HG03520 (cell line): ENCODE results near the gene MRPL38.

Experiments used
- ATAC-seq: cut with Tn5 transposase; IDR thresholded peaks from one replicate; pipeline ENCODE4 v1.9.1; 2021; ENCODE audit warnings: mild to moderate bottlenecking, moderate library complexity; ENCODE audit not compliant: unreplicated experiment

Gene MRPL38

DNA sequence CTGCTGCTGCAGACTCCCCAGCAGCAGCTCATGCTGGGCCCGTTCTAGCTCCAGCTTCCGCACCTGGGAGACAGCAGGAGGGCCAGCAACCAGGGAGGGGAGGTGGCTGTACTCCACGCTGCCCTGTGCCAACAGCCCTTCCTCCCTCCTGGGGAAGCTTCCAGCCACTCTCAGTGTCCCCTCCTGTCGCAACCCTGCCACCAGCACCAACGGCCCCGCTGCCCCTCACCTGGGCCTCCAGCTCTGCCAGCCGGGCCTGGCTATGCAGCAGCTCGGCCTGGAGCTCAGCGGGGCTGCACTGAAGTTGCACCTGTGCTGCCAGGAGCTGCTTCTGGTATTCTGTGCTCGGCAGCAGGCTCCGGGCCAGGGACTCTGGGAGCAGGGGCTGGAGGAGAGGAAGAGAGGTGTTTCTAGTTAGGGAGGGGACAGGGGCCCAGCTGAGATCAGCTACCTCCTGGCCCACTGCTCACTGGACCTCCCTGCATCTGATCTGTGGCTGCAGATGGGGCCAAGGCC is 15.4 kb upstream of the MRPL38 start:
- no peak for ATAC-seq

- ATAC-seq = no peak
These were observed 14.9 kb upstream of the MRPL38 start for GRCh38 chr17:75919611-75920010.

DNA sequence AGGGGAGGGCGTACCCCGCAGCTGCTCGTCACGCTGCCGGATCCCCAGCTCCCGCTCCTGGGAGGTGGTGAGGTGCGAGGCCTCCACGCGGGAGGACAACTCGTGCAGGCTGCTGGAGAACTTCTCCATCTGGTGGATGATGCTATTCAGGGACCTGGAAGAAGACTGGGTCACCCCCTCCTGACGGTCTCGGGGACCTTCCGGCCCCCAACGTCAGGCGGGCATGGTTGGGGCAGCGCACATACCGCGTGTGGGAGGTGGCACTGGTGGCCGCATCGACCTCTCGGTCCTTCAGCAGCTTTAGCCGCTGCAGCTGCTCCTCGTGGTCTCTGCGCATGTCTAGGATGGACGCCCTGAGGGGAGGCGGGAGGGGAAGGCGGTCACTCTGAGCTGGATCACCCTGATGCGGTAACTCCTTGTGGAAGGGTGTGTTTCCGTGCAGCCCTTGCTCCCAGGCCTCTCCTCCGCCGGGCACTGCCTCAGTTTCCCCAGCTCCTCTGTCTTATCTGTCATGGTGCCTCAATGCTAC is 13.3 kb upstream of the MRPL38 start:
- ATAC-seq = no peak

DNA sequence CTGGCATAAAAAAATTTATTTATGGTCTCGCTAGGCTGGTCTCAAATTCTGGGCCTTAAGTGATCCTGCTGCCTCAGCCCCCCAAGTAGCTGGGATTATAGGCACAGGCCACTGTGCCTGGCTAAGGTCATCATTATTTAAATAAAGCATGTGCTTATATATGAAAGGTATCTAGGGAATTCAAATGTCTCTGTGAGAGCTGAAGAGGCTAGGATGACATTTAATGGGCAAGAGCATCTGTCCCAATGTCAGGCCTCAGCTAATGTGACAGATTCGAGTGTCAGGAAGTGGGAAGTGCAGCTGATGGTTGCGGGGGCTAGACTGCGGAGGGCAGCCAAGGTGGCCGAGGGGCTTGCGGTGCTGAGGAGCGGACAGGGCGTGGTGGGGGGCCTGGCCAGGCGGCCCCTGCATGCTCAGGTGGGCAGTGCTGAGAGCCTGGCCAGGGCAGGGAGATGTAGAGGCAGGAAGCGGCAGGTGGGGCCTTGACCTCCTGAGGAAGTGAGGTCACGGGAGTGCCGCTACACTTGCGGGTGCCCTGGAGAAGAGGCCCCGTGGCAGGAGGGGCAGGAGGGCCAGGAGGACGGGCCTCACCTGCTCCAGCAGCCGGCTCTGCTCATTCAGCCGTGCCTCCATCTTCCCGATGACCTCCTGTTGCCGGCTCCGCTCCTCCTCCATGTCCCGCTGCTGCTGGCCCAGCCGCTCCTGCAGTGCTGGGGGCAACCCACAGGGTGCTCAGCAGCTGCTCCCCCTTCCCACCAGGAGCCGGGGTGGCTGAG is 12.6 kb upstream of the MRPL38 start:
- ATAC-seq = no peak

DNA sequence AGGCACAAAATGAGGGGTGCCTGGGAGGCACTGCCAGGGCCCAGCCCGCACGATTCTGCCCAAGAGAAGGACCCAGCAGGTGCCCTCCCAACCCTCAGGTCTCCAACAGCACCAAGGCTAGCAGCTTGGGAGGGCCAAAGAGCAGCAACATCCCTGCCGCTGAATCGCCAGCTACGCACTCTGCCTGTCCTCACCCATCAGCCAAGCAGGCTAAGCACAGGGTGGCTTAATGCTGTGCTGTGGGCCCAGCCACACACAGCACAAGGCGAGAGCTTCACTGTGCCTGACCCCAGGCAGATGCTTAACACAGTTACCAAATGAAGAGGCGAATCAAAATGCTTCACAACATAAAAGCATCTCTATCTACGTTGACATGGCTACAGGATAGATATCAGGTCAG is 10.6 kb upstream of the MRPL38 start:
- ATAC-seq = no peak

DNA sequence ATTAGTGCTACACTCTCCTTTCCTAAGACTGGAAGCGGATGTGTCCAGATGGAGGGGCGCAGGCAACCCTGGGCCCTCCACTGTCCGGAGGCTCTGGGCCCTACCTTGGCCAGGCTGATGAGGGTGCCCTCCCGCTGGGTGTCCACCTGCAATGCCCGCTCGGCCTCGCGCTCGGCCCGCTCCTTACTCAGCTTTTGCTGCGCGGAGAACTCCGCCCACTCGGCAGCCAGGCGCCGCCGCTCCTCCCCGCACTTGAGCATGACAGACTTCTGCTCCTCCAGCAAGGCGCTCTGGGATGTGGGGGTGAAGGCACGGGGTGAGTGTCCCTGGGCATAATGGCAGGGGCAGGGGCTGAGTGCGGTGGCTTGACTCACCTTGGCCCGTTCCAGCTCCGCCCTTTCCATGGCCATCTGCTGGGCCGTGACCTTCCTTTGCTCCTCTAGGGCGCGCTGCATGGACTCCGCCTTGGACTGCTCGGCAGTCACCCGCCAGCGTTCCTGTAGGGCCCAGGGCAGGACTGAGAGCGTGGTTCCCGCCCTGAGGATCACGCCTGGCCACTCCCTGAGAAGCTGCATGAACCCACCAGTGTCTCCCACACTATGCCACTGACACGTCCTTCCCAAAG is 10.1 kb upstream of the MRPL38 start:
- no peak for ATAC-seq

DNA sequence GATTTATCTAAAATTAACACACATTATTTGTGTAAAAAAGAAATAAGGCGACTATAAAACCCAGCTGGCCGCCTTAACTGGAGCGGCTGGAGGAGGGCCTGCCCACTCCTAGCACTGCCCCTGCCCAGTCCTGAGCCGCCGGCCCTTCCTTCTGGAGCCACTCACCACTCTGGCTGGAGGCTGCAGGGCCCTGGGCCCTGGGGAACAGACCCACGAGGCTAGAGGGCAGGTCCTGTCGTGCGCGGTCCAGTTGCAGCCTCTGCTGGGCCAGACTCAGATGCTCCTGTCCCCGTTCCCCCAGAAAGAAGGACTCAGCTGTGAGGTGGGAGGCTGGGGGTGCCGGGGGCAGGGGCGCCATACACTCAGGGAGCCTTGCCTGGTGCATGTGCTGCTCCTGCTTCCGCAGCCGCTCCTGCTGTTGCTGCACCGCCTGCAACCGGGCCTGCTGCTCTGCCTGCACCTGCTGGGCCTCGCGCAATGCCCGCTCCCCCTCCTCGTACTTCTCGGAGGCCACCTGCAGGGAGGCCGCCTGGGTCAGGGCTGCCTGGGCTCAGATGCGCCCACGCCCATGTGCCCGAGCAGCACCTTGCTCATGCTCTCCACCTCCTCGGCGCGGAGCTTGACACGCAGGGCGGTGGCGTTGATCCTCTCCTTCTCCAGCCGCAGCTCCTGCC is 9.0 kb upstream of the MRPL38 start:
- ATAC-seq = no peak

- ATAC-seq = no peak
These were observed 6.0 kb upstream of the MRPL38 start for GRCh38 chr17:75910699-75911098.

- no peak for ATAC-seq
These were observed 5.2 kb upstream of the MRPL38 start for GRCh38 chr17:75909812-75910274.

- no peak for ATAC-seq
These were observed 4.5 kb upstream of the MRPL38 start for GRCh38 chr17:75909051-75909811.

GRCh38 chr17:75908201-75908600 is 3.5 kb upstream of the MRPL38 start:
- no peak for ATAC-seq

GRCh38 chr17:75906143-75906884 is 1.6 kb upstream of the MRPL38 start:
- ATAC-seq = no peak

DNA sequence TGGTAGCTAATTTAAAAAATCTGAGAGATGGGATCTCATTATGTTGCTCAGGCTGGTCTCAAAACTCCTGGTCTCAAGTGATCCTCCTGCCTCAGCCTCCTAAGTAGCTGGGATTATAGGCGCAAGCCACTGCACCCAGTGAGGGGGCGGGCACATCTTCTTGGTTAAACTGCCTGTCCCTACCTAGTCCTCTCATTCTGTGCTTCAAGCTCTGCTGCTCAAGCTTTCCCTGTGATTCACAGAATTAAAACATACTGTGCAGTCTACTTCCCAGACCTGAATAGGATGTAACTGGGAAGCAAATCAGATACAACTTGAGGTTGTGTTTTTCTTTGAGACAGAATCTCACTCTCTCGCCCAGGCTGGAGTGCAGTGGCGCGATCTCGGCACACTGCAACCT is 2.3 kb downstream of the MRPL38 start:
- ATAC-seq = no peak

DNA sequence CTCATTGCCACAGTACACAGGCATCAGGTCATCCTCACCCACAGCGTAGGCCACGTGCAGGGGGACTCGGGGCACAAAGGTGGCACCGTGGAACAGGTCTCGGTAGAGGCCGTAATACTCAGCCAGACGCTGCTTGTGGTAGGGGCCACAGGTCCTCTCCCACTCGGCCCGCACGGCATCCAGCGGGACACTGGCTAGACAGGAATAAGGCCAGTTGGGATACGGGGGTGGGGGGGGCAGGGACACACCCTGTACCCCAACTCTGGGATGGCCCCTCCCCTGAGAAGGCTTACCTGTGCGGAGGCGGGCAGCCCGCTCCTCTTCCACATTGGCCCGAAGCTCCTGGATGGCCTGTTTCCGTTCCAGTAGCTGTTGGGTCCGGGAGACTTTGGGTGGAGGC is 3.0 kb downstream of the MRPL38 start:
- no peak for ATAC-seq

GRCh38 chr17:75900691-75901533 is 3.8 kb downstream of the MRPL38 start:
- no peak for ATAC-seq

DNA sequence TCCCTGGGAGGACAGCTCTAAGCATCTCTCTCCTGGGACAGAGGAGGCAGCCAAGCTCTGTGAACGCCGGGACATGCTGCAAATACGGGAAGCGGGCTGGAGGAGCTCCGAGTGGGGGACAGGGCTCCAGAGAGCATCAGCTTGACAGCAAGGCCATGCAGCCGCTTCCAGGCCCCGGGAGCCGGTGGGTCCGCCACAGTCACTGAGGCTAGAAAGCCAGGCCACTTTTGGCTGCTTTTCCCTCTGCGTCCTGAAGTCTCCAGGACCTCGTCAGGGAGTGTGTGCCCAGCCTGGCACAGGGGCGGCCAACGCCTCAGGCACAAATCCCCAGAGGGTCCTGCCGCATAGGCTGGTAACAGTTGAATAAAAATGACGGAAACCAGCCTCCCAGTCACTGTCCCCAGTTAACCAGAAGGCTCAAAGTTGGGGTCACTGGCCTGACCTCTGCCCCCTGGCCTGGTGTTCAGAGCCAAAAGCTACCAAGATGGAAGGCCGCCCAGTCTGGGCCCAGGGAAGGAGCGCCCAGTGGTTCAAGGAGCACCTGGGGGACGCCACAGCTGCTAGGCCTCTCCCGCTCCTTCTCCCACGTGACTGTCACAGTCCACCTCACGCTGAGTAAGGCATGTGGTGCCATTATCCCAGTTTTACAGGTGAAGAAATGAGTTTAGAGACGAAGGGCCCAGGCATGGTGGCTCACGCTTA is 4.8 kb downstream of the MRPL38 start:
- no peak for ATAC-seq

DNA sequence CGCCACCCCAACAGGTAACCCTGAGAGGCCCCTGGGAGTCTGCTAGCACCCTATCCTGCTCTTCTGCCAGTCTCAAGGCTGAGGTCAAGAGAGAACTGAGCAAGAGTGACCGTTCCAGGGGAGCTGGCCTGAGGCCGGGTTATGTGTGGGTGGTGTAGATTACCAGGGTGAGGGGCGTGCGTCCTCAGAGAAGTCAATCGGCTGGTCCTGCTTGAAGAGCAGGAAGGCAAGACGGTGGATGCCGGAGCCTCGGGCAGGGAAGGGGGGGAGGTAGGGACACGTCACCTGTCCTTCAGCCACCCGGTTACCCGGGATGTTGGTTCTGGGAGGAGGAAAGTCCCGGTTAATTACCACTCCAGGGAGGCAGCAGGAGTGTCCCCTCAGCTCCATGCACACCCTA is 5.3 kb downstream of the MRPL38 start:
- no peak for ATAC-seq

DNA sequence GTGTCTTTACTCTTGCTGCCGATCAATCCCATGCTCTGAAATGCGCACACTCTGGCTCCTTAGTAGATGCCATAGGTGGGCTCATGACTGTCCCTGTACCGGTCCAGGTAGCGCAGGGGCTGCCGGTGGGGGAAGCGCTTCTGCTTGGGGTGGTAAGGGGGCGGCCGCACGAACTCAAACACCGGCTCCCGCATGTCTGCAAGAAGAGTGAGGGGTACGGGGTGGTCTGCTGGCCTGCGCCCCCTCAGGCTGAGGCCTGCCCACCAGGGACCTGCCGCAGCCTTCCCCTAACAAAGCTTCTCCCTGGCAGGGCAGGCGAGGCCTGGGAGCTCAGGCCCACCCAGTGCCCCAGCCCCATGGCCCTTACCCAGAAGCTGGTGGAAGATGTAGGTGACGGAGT is 5.9 kb downstream of the MRPL38 start:
- no peak for ATAC-seq

DNA sequence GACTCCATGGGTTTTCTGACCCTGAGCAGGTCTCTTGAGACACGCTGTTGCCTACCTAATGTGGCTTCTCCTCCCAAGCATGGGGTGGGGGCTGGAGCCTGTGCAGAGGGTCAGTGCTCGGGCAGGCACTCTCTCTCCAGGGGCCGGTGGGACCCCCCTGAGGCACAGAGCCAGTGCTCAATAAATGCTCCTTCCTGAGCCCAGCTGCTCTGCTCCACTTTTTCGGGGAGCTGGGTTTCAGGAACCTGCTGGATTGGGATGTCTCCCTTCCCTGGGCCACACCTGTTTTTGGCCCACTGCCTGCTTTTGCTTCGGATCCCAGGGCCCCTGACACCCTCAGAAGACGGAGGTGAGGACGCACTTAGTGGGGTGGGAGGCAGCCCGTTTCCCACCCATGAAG is 6.6 kb downstream of the MRPL38 start:
- no peak for ATAC-seq
